Natural killer cell (primary cell): ENCODE results near the gene TES. TPM values are rescaled to one million over a fixed set of nuclear protein-coding genes. Genes with fewer than 3 reads are reported as not detected.

ENCODE experiments used
- ATAC-seq, 3 donors: fragments of 150-1000 bp in 2 of 3; fragments of 200-7000 bp in 1 of 3; cut with Tn5 transposase; 1 replicate in 1 of 3; 2 replicates in 2 of 3; pipeline ENCODE4 v1.10.0; 2021; ENCODE audit warnings: mild to moderate bottlenecking in 2 of 3, moderate library complexity in 2 of 3
- DNase-seq, 2 donors: peaks; one replicate each; pipeline versions ENCODE4 v3.0.0 to v3.0.0-alpha.2; 2013 to 2021; ENCODE audit warnings: mixed read lengths in 1 of 2
- H3K27ac ChIP-seq: one replicate; pipeline ENCODE4 v1.5.1; 2013; ENCODE audit warnings: mild to moderate bottlenecking, low read length
- H3K27me3 ChIP-seq: one replicate; pipeline ENCODE4 v1.6.1; 2013; ENCODE audit warnings: low read length; ENCODE audit not compliant: control insufficient read depth, insufficient read depth
- H3K36me3 ChIP-seq: one replicate; pipeline ENCODE4 v1.6.1; 2013; ENCODE audit warnings: low read length; ENCODE audit not compliant: control insufficient read depth, insufficient read depth
- H3K4me1 ChIP-seq: one replicate; pipeline ENCODE4 v1.6.1; 2013; ENCODE audit warnings: low read length; ENCODE audit not compliant: control insufficient read depth, insufficient read depth
- H3K4me3 ChIP-seq: one replicate; pipeline ENCODE4 v1.5.1; 2013; ENCODE audit warnings: low read length
- H3K9me3 ChIP-seq: one replicate; pipeline ENCODE4 v1.6.1; 2013; ENCODE audit warnings: low read length; ENCODE audit not compliant: control insufficient read depth, insufficient read depth
- H3K27ac Mint-ChIP-seq, 2 donors: one replicate each; pipeline ENCODE4 v1.8.0; 2022; ENCODE audit warnings: mild to moderate bottlenecking in 2 of 2, mixed read lengths in 2 of 2, moderate library complexity in 1 of 2
- H3K27me3 Mint-ChIP-seq, 2 donors: one replicate each; pipeline ENCODE4 v1.8.0; 2022; ENCODE audit warnings: low read depth in 2 of 2, mixed read lengths in 2 of 2
- H3K36me3 Mint-ChIP-seq: one replicate; pipeline ENCODE4 v1.8.0; 2022; ENCODE audit warnings: mixed read lengths
- H3K4me1 Mint-ChIP-seq, 2 donors: one replicate each; pipeline ENCODE4 v1.8.0; 2022; ENCODE audit warnings: mixed read lengths in 2 of 2
- H3K4me3 Mint-ChIP-seq: one replicate; pipeline ENCODE4 v1.8.0; 2022; ENCODE audit warnings: mild to moderate bottlenecking, moderate library complexity, mixed read lengths
- H3K9me3 Mint-ChIP-seq, 2 donors: one replicate each; pipeline ENCODE4 v1.8.0; 2022; ENCODE audit warnings: mixed read lengths in 2 of 2
- CTCF ChIP-seq: fragments of 200-600 bp; IDR thresholded peaks from one replicate; pipeline ENCODE4 v1.8.0; 2022; ENCODE audit warnings: antibody characterized with exemption
- WGBS: methylation state at CpG from one replicate; pipeline ENCODE4 v1.1.7; 2013; ENCODE audit warnings: missing lambda C conversion rate; ENCODE audit not compliant: insufficient coverage; 5-methylcytosine and 5-hydroxymethylcytosine counted together
- intact Hi-C: fragments of 100-400 bp; cut with micrococcal nuclease; formaldehyde crosslinking; loops from one replicate; pipeline ENCODE4 v1.14.2; 2022
- total RNA-seq, 4 donors: library from RNA; stranded (reverse); fragments of 120-200 nt in 1 of 4; gene quantifications; one replicate each; pipeline versions ENCODE4 v1.2.3 to v1.2.4, GENCODE V29; 2013 to 2022

TES gene
- total RNA-seq, 3 donors from 2014 or later (not counting 1 experiment from before 2014, with no cell fraction given) = 220 to 269 (median 227) TPM

DNA sequence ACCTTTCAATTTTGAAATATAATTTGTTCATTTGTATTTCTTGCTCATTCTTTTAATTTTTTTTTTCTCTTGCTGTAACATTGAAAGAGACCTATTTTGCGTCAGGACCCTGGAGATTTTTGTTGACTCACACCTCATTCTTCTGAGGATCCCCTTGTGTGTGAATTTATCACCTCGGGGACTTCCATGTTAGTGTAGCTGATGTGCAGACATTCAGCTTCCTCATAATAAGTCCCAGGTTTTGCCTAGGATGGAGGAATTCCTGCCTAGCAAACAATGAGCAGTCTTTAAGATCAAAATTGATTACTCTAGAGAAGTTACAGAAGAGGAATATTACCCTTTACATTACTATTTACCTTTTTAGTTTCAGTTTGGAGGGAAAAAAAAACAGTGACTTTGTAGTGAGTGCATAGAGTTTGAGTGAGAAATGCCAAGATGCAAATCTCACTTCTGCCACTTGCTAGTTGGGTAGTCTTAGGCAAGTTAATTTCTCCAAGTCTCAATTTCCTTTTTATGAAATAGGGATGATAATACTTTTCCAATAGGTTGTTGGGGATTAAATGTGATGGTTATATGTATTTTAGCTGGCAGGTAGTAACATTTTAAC is 14.3 kb downstream of the TES start:
- no peaks in the 10 kb centered on the region for H3K9me3 Mint-ChIP-seq
- peak in 1 of 2 donors; percentile 67 for DNase-seq

GRCh38 chr7:116225860-116226259 is 15.5 kb downstream of the TES start:
- Histone ChIP-seq H3K36me3 (peaks cover 3% of the 10 kb centered on the region), H3K27me3 (no peaks in the 10 kb centered on the region), H3K4me1 (peaks cover 34% of the 10 kb centered on the region), H3K27ac (peak overlapping the region; percentile 69), H3K9me3 (no peaks in the 10 kb centered on the region), H3K4me3 (no peak overlapping the region)
- Mint-ChIP-seq H3K27me3 (no peaks in the 10 kb centered on the region), H3K4me3 (peak overlapping the region; percentile 75), H3K9me3 (no peaks in the 10 kb centered on the region), H3K36me3 (no peaks in the 10 kb centered on the region), H3K4me1 (peaks cover 82 to 88% of the 10 kb centered on the region in 2 donors), H3K27ac (peak overlapping the region; percentile 89 to 93)
- intact Hi-C loops = no loop called here
- DNase-seq = no peak
- TF ChIP-seq CTCF = no peak
- ATAC-seq = no peak

More for the DNA sequence above, 14.3 kb downstream of the TES start:
- Histone ChIP-seq H3K36me3 (peaks cover 3% of the 10 kb centered on the region), H3K27me3 (no peaks in the 10 kb centered on the region), H3K4me3 (peak overlapping the region; percentile 24), H3K27ac (peak overlapping the region; percentile 69), H3K9me3 (no peaks in the 10 kb centered on the region), H3K4me1 (peaks cover 26% of the 10 kb centered on the region)
- peak; percentile 84 to 87 (median 86) for ATAC-seq
- Mint-ChIP-seq H3K27me3 (no peaks in the 10 kb centered on the region), H3K4me3 (peak overlapping the region; percentile 80), H3K27ac (peak overlapping the region; percentile 89 to 93), H3K4me1 (peaks cover 82 to 87% of the 10 kb centered on the region in 2 donors), H3K36me3 (no peaks in the 10 kb centered on the region)
- 17% methylated on average over 2 of the region's 2 CpGs for WGBS
- intact Hi-C loops = loop anchor here (1.0 kb wide), 2 partner anchors 8 to 13 kb away; no protein-coding TSS in a partner anchor
- no peak for TF ChIP-seq CTCF

DNA sequence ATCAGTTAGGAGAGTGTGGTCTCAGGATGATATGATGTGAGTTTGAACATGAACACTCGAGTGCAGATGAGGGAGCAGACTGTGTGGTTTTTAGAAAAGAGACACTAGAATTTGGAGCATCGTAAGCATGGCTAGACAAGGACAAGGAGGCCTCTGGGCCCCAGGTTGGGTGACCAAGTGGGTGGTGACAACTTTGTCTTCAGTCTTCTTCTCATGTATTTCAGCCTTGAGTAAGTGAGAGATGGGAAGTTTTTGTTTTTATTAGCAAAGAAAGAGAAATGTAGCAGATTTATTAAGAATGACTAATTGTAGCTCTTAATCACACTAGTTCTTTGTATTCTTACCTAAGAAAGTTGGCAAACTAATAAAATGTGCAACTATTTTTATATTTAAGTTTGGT is 16.3 kb downstream of the TES start:
- no peaks in the 10 kb centered on the region for H3K27me3 Mint-ChIP-seq
- H3K4me1 Mint-ChIP-seq = peaks cover 85 to 88% of the 10 kb centered on the region in 2 donors
- intact Hi-C loops = no loop called here
- no peaks in the 10 kb centered on the region for H3K36me3 Mint-ChIP-seq
- DNase-seq = no peak
- H3K27ac Mint-ChIP-seq = peak overlapping the region; percentile 89 to 93
- H3K4me3 Mint-ChIP-seq = peak overlapping the region; percentile 59
- Histone ChIP-seq H3K4me3 (no peak overlapping the region), H3K27ac (peak overlapping the region; percentile 33), H3K36me3 (peaks cover 3% of the 10 kb centered on the region), H3K27me3 (no peaks in the 10 kb centered on the region), H3K9me3 (no peaks in the 10 kb centered on the region), H3K4me1 (peaks cover 38% of the 10 kb centered on the region)
- peak in 1 of 3 donors; percentile 13 for ATAC-seq
- H3K9me3 Mint-ChIP-seq = no peaks in the 10 kb centered on the region
- no peak for TF ChIP-seq CTCF
- 44% methylated on average over 2 of the region's 2 CpGs for WGBS
